GM12874 (cell line): ENCODE data around the gene LASP1.

Experiments
- TF ChIP-seq, protein P1 (sequence below): IDR thresholded peaks from 2 replicates; pipeline ENCODE4 v1.5.1; 2011; ENCODE audit warnings: low read depth, mild to moderate bottlenecking, control low read depth, low read length, moderate library complexity; ENCODE audit not compliant: insufficient read depth

Gene LASP1

GRCh38 chr17:38922538-38923297, 52.9 kb downstream of the LASP1 start:
- TF ChIP-seq, protein P1, sequence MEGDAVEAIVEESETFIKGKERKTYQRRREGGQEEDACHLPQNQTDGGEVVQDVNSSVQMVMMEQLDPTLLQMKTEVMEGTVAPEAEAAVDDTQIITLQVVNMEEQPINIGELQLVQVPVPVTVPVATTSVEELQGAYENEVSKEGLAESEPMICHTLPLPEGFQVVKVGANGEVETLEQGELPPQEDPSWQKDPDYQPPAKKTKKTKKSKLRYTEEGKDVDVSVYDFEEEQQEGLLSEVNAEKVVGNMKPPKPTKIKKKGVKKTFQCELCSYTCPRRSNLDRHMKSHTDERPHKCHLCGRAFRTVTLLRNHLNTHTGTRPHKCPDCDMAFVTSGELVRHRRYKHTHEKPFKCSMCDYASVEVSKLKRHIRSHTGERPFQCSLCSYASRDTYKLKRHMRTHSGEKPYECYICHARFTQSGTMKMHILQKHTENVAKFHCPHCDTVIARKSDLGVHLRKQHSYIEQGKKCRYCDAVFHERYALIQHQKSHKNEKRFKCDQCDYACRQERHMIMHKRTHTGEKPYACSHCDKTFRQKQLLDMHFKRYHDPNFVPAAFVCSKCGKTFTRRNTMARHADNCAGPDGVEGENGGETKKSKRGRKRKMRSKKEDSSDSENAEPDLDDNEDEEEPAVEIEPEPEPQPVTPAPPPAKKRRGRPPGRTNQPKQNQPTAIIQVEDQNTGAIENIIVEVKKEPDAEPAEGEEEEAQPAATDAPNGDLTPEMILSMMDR = no peak

DNA sequence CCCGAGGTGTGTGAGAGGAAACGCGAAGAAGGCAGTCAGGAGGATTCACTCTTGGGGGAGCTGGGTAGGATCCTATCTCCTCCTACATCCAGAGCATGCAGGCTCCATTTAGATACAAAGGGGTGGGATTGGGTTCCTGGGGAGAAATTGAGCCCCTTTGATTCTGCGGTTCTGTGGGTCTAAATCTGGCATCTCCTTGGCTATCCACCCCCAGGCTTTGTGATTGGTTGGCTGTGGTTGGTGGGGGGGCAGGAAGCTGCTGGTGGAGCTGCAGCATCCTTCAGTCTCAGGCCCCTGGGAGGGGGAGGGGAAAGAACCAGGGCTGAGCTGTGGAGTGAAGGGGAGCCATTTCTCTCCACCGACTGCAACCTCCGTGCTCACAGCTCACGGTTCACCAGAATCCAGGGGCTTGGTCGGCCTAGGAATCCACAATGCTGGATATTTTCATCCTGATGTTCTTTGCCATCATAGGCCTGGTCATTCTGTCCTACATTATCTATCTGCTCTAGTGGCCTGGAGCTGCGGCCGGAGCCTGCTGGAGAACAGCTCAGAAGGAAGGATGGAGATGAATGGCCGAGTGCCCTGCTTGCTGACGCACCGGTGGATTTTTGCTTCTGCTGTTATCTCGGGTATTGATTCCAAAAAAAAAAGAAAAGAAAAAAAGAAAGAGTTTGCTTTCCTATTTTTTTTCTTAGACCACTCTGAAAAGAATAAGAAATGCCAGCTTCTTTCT, 55.6 kb downstream of the LASP1 start, which contains the start of gene LASP1NB:
TSS of gene LASP1NB (plus strand) at position 352 of the 733 bp plus-strand sequence.
- TF ChIP-seq, protein P1 = no peak

GRCh38 chr17:38926293-38927070, 56.6 kb downstream of the LASP1 start:
- TF ChIP-seq, protein P1 = no peak

GRCh38 chr17:38939987-38940386, 70.1 kb downstream of the LASP1 start:
- TF ChIP-seq, protein P1 = no peak

DNA sequence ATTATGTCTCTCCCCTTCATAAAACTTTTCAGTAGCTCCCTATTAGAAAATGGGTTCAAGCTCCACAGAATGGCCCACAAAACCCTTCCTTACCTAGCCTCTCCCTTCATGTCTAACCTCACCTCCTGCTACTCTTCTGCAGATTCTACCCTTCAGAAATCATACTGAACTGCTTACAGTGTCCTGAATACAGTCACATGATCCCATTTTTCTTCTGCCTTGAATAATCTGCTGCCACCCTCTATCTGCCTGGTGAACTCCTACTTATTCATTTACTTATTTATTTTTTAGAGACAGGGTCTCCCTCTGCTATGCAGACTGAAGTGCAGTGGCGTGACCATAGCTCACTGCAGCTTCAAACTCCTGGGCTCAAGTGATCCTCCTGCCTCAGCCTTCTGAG, 70.5 kb downstream of the LASP1 start:
- TF ChIP-seq, protein P1 = no peak

DNA sequence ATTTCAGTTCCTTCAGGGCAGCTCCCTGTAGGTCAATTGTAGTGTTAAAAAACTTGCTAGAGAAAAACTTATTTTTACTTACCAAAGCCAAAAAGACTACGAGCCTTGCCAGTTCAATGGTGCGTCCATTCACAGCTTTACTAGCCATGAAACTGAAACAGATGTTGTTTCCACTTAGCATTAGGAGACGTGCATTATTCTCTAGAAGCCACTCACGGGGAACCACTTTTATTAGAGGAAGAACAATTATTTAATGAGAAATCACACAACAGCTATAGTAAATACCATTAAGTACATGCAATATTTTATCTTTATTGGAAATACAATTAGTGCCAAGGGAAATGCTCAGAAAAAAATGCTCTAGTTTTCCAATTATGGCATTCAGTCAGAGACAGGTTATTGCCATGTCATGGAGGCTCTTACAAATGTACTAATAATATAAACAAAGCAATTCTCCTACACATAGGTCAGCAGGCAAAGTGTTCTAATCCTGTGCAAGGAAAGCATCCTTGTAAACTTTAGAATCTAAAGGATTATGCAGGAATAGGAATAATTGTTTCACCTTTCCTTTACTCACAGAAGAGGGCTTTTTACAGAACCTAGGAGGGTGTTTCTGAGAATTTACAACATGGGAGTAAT, 73.0 kb downstream of the LASP1 start:
- TF ChIP-seq, protein P1 = no peak
